Hepatocyte (in vitro differentiated cells): Measurements from ENCODE around the gene SEMA3D. TPM values are rescaled to one million over a fixed set of nuclear protein-coding genes. Genes with fewer than 3 reads are reported as not detected.

ENCODE experiments used
- DNase-seq: peaks from one replicate; pipeline ENCODE4 v3.0.0-alpha.2; 2016; ENCODE audit warnings: low spot score
- H2AFZ ChIP-seq: fragments of 200-600 bp; sonication (generic); 2 replicates; pipeline ENCODE4 v1.6.0; 2016; ENCODE audit warnings: antibody characterized with exemption, mild to moderate bottlenecking
- H3K27ac ChIP-seq: fragments of 200-600 bp; sonication (generic); 2 replicates; pipeline ENCODE4 v1.5.1; 2016; ENCODE audit warnings: mild to moderate bottlenecking
- H3K27me3 ChIP-seq: fragments of 200-600 bp; sonication (generic); 2 replicates; pipeline ENCODE4 v1.6.1; 2016
- H3K36me3 ChIP-seq: fragments of 200-600 bp; sonication (generic); replicated peaks from 2 replicates; pipeline ENCODE4 v1.5.1; 2016; ENCODE audit warnings: low read depth; ENCODE audit not compliant: insufficient read depth
- H3K4me1 ChIP-seq: fragments of 200-600 bp; sonication (generic); 2 replicates; pipeline ENCODE4 v1.5.1; 2016; ENCODE audit warnings: mild to moderate bottlenecking, moderate library complexity; ENCODE audit not compliant: insufficient read depth
- H3K4me2 ChIP-seq: fragments of 200-600 bp; sonication (generic); 2 replicates; pipeline ENCODE4 v1.6.0; 2016
- H3K4me3 ChIP-seq: fragments of 200-600 bp; sonication (generic); 2 replicates; pipeline ENCODE4 v1.5.1; 2016; ENCODE audit warnings: mild to moderate bottlenecking
- H3K79me2 ChIP-seq: fragments of 200-600 bp; sonication (generic); 2 replicates; pipeline ENCODE4 v1.6.0; 2017; ENCODE audit warnings: mild to moderate bottlenecking
- H3K9me2 ChIP-seq: fragments of 200-600 bp; sonication (generic); replicated peaks from 2 replicates; pipeline ENCODE4 v1.6.0; 2017; ENCODE audit warnings: mild to moderate bottlenecking; ENCODE audit not compliant: insufficient read depth
- H3K9me3 ChIP-seq: fragments of 200-600 bp; sonication (generic); 2 replicates; pipeline ENCODE4 v1.5.1; 2016; ENCODE audit warnings: low read depth, mild to moderate bottlenecking
- H4K20me1 ChIP-seq: fragments of 200-600 bp; sonication (generic); 2 replicates; pipeline ENCODE4 v1.6.0; 2016; ENCODE audit warnings: mild to moderate bottlenecking; ENCODE audit not compliant: insufficient read depth, poor library complexity, severe bottlenecking
- EZH2 ChIP-seq: fragments of 200-600 bp; sonication (generic); IDR thresholded peaks from 2 replicates; pipeline ENCODE4 v1.6.1; 2016; ENCODE audit warnings: antibody characterized with exemption, mild to moderate bottlenecking, borderline replicate concordance
- EZH2phosphoT487 ChIP-seq: fragments of 200-600 bp; sonication (generic); IDR thresholded peaks from one replicate; pipeline ENCODE4 v1.6.1; 2018; ENCODE audit warnings: antibody characterized with exemption, mild to moderate bottlenecking, low read depth, moderate library complexity; ENCODE audit not compliant: unreplicated experiment, severe bottlenecking
- whole genome bisulfite sequencing: methylation state at CpG from one replicate; pipeline ENCODE4 v1.1.6; 2016; ENCODE audit warnings: low lambda C conversion rate; ENCODE audit errors: missing lambda C conversion rate; 5-methylcytosine and 5-hydroxymethylcytosine counted together
- polyA plus RNA-seq: library from polyadenylated mRNA; unstranded; fragments of >200 nt; fragmentation: Nextera tagmentation; extraction: Ambion mirVana; gene quantifications from 2 replicates; pipeline ENCODE4 v1.2.1, GENCODE V29; 2016
- total RNA-seq: library from RNA; depleted of rRNA; stranded (reverse); fragments of >200 nt; gene quantifications from 2 replicates; pipeline ENCODE4 v1.2.3, GENCODE V29; 2014
- TF ChIP-seq, protein P1 (sequence below): fragments of 200-600 bp; sonication (generic); IDR thresholded peaks from 2 replicates; pipeline ENCODE4 v1.5.1; 2016; ENCODE audit warnings: antibody characterized with exemption, mild to moderate bottlenecking; ENCODE audit not compliant: poor library complexity

The SEMA3D gene
- total and polyA plus RNA-seq, 2 experiments from 2014 or later = 18.7 to 44.9 TPM

DNA sequence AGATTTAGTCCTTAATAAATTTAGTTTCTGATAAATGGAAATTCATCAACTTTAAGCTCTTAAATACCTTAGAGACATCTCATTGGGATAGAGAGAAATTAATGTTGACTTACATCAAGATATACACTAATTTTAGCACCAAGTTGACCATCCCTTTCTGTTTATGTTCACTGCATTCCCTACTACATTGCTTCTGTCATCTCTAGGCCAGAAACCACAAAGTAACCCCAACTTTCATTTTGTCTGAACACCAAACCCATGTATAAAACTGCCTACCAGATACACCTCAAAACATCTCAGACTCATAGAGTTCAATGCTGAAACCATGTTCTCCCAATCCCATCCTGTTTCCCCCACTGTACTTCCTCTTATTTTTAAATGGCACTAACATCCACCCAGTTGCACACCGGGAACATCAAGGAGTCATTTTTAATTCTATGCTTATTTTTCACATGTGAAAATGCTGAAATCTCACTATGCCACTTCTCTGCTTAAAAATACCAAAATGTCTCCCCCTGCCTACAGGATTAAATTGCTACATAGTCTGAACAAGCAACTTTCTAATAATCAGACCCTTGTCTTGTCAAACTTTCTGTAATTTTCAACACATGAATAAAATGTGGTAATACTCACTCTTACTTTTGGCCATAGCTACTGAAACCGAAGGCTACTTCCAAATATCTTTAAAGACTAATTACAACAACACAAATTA, 201.6 kb downstream of the SEMA3D start:
- no peak overlapping the region for H3K4me2 ChIP-seq
- WGBS = 95% methylated on average over 2 of the region's 2 CpGs
- no peaks in the 10 kb centered on the region for H3K9me2 ChIP-seq
- no peaks in the 10 kb centered on the region for H3K4me1 ChIP-seq
- no peaks in the 10 kb centered on the region for H3K9me3 ChIP-seq
- no peaks in the 10 kb centered on the region for H3K36me3 ChIP-seq
- H3K27me3 ChIP-seq = no peaks in the 10 kb centered on the region
- H3K4me3 ChIP-seq = no peak overlapping the region
- no peak for DNase-seq
- no peaks in the 10 kb centered on the region for H3K79me2 ChIP-seq
- H4K20me1 ChIP-seq = no peaks in the 10 kb centered on the region
- TF ChIP-seq, protein P1, sequence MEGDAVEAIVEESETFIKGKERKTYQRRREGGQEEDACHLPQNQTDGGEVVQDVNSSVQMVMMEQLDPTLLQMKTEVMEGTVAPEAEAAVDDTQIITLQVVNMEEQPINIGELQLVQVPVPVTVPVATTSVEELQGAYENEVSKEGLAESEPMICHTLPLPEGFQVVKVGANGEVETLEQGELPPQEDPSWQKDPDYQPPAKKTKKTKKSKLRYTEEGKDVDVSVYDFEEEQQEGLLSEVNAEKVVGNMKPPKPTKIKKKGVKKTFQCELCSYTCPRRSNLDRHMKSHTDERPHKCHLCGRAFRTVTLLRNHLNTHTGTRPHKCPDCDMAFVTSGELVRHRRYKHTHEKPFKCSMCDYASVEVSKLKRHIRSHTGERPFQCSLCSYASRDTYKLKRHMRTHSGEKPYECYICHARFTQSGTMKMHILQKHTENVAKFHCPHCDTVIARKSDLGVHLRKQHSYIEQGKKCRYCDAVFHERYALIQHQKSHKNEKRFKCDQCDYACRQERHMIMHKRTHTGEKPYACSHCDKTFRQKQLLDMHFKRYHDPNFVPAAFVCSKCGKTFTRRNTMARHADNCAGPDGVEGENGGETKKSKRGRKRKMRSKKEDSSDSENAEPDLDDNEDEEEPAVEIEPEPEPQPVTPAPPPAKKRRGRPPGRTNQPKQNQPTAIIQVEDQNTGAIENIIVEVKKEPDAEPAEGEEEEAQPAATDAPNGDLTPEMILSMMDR = no peak
- TF ChIP-seq EZH2phosphoT487 = no peak
- TF ChIP-seq EZH2 = no peak
- no peak overlapping the region for H2AFZ ChIP-seq
- no peak overlapping the region for H3K27ac ChIP-seq

- Histone ChIP-seq H4K20me1 (no peaks in the 10 kb centered on the region), H3K79me2 (no peaks in the 10 kb centered on the region), H3K36me3 (no peaks in the 10 kb centered on the region), H3K4me1 (no peaks in the 10 kb centered on the region), H3K27me3 (no peaks in the 10 kb centered on the region), H2AFZ (no peak overlapping the region), H3K27ac (no peak overlapping the region), H3K9me3 (no peaks in the 10 kb centered on the region), H3K4me3 (no peak overlapping the region), H3K9me2 (no peaks in the 10 kb centered on the region), H3K4me2 (no peak overlapping the region)
- TF ChIP-seq EZH2 = no peak
- DNase-seq = no peak
Measured at GRCh38 chr7:84982199-84982598, 204.7 kb downstream of the SEMA3D start.

DNA sequence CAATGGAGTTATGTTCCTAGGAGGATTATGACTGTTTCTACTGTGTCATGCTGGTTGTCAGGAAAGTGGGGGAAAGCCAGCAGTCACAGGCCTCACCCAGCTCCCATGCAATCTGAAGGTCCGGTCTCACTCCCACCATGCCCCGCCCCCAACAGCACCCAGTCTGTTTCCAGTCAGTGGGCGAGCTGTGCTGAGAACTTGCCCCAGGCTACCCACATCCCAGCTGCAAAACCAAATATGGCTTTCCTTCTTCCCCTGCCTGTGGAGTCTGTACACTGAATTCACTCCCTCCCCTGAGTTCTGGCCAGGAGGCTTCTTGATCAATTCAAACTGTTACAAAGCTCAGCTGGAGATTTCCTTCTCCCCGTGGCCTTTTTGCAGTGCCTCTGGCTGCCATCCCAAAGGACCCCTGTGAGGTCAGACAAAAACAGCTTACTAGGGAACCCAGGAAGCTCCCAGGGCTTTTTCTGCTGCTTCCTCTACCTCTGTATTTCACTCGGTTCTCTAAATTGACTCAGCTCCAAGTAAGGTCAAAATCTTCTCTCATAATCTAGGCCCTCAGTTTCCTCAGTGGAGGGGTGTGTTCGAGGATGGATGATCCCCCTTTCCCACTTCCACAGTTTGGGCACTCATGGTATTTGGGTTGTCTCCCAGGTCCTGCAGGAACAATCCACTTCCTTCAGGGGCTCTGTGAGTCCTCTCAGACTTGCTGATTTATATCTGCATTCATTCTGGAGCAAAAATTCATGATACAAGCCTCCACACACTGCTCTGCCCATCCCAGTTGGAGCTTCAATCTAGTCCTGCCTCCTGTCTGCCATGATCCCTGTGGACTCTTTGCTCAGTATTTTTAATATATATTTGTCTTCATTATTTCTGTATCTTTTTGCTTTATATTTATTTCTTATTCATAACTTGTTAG, 205.5 kb downstream of the SEMA3D start:
- Histone ChIP-seq H3K4me3 (no peak overlapping the region), H4K20me1 (no peaks in the 10 kb centered on the region), H3K27me3 (no peaks in the 10 kb centered on the region), H3K27ac (no peak overlapping the region), H3K9me2 (no peaks in the 10 kb centered on the region), H3K79me2 (no peaks in the 10 kb centered on the region), H3K36me3 (no peaks in the 10 kb centered on the region), H3K9me3 (no peaks in the 10 kb centered on the region), H2AFZ (no peak overlapping the region), H3K4me2 (no peak overlapping the region), H3K4me1 (no peaks in the 10 kb centered on the region)
- 74% methylated on average over 6 of the region's 6 CpGs for WGBS
- TF ChIP-seq EZH2phosphoT487 = no peak
- no peak for TF ChIP-seq EZH2
- TF ChIP-seq, protein P1 = no peak
- no peak for DNase-seq

- Histone ChIP-seq H3K79me2 (no peaks in the 10 kb centered on the region), H3K4me3 (no peak overlapping the region), H3K9me3 (no peaks in the 10 kb centered on the region), H3K27ac (no peak overlapping the region), H3K27me3 (no peaks in the 10 kb centered on the region), H4K20me1 (no peaks in the 10 kb centered on the region), H3K36me3 (no peaks in the 10 kb centered on the region), H3K4me2 (no peak overlapping the region), H3K9me2 (no peaks in the 10 kb centered on the region), H3K4me1 (no peaks in the 10 kb centered on the region), H2AFZ (no peak overlapping the region)
- TF ChIP-seq EZH2 (no peak), EZH2phosphoT487 (no peak)
- DNase-seq = no peak
- WGBS = 78% methylated on average over 1 of the region's 1 CpG
Measured at GRCh38 chr7:84975586-84976185, 211.2 kb downstream of the SEMA3D start.
